Measurements from ENCODE around the gene UGDH.
"Not testable (repeated sequence)": the region's sequence is repeated elsewhere in the genome, so short reads cannot be mapped to it uniquely, and the experiment has no call there.

UGDH gene

DNA sequence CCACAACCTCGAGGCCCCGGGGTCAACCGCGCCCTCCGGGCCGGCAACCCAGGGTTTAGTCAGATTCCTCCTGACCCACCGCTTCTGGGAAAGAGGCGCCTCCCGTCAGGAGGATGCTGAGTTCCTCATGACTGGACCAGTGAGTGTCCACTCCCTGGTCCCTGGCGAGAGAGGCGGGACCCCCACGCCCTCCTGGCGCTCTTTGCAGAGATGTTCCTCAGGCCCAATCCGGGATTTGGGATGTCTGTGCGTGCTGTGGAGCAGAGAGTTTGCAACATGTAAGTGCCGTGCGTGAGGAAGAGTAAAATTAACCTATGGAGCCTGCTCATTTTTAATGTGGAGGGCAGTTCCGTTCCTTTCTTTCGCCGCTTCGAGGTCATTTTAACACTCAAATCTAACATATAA, 824 bp upstream of the UGDH start:
- no peak for DNase-seq

DNA sequence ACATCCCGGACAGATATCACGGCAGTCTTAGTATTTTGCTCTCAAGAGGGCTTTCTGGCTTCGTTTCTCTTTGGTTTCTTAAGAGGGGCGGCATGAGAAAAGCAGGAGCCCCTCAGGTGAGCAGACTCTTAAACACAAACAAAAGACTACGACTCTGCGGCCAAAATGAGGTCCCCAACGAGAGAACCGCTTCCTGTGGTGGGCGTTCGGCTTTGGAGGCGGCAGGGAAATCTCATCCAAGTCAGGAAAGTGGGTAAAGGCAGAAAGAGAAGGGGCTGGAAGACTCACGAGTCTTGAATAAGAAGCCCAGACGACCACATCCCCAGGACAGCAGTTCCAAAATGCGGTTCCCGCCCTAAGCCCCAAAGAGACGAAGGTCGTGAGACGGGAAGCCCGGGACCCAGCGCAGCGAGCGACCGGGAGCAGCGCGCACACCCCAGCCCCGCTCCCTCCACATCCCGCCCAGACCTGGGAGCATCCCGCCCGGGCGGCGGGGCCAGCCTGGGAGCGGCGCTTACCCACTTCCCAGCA, 409 bp downstream of the UGDH start:
- no peak for DNase-seq

DNA sequence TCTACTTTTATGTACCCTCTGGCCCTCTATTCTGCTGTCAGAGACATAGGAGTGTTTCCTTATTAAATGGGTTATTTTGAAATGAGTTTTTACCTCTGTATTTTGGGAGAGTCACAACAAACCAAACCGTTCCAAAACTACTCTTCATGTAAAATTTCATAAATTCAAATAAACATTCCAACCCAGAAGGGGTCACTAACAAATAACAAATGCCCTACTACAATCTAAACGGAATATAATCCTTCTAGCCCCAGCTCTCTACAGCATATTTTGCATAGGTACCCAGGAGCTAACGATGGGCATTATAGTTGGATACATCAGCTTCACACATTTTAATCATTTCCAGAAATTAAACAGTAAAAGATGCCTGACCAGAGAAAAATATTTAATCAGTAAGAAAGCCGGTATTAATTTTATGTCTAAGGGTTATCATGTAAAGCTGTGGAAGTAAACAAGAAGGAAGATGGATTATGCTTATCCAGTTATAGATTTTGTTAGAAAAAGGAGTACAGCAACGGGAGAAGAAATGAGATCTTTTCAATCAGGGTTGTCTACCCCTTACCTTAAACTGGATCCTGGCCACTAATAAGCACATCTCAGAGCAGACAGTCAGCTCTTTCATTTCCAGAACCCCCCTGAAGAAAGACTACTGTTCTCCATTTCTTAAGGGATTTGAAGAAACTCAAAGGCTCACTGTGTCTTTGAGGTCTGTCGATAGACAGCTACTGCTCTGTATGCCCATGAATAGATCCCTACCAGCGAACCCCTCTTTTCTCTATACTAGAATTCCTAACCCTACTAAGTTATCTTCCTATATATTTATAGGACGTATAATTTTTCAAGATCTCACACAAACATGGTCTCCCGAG, 1.2 kb downstream of the UGDH start:
- DNase-seq, result no peak

DNA sequence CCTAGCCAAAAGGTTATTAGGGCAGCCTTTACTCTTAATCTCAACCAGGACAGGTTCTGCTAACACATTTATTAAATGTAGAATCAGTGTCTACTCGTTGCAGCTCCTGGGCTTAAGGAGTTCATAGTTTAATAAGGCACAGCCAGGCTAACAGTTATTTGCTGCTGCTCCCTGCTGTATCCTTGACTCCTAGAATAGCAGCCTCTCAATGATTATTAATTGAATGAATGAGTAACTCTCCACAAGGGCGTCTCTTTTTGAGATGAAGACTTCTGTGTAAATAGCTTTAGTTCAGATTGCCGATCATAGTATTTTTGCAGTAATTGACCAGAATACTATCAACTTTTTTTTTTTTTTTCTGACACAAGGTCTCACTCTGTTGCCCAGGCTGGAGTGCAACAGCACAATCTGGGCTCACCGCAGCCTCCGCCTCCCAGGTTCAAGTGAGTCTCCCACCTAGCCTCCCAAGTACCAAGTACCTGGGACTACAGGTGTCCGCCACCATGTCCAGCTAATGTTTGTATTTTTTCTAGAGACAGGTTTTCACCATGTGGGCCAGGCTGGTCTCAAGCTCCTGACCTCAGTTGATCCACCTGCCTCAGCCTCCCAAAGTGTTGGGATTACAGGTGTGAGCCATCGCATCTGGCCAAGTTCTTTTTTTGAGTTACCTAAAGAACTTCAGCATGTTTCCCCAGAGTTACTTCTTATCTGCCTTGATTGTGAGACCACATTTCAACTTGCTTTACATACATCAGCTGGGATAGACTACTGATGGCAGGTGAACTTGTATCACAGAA, 2.9 kb downstream of the UGDH start:
- DNase-seq, result no peak

DNA sequence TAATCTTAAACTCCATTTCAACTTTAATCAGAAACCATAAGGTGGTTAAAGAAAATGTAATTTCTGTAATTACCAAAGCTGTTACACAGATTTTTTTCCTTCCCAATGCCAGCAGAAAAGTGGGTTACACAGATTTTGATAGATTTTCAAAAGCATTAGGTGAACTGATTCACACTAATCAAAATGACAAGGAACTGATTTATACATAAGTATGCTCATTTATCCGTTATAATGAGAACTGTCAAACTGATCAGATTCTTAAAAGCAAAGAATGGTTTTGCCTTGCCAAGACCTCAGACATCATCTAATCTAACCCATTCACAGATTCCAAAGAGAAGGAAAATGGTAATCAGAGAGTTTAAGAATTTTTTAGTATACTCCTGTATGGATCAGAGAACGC, 5.2 kb downstream of the UGDH start:
- no peak for DNase-seq

DNA sequence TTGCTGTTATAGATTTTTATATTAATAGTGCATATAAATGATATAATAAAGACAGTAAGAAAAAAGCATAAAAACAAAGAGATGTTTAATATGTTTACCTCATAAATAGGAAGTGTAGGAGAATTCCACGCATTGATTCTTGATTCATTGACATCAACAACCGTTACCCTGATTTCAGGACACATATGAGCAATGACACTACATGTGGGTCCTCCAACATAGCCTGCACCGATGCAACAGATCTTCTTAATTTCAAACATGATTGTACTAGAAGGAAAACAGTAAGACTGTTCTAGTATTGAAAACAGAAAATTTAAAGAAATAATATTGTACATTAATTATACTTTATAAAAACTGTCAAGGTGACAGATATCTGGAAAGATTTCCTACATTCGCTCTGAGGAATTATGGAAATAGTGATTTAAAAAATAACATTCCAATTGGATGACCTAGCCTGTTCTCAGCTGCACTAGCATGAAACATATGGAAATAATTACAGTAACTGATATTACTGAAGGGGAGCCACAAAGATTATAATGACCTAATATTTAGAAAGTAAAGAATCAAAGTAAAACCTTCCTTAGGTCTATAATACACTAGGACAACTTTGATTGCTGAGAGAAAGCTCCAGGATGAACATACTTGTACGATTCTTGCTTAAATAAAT, 5.9 kb downstream of the UGDH start:
- no peak for DNase-seq

DNA sequence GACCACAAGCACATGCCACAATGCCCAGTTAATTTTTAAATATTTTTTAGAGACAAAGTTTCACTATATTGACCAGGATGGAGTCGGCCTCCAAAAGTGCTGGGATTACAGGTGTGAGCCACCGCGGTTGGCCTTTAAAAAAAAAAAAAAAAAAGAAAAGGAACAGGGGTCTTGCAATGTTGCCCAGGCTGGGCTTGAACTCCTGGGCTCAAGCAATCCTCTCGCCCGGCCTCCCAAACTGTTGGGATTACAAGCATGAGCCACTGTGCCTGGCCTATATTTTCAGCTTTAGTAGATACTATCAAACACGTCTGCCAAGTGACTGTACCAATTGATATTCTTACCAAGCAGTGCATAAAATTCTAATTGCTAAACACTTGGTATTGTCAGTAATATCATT, 8.8 kb downstream of the UGDH start:
- no peak for DNase-seq

DNA sequence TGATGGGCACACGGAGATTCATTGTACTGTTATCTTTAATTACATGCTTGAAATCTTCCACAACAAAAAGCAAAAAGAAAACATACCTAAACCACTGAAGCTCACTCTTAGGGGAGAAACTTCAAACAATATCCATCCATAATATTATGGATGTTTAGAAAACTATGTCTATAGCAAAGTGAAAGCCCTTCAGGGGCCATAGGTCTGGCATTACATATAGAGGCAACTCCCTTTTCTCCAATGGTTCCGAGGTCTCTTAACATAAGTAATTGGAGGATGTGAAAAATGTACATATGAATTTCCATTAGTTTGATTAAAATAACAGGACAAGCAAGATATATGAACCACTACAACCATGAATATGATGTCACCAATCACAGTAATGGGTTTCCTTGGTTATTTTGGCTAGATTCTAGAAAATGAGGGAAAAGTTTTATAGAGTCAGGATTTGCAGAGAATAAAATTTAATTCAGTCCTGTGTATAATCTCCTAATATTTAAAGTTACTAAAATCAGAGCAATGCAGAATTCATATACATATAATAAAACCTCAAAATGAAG, 10.8 kb downstream of the UGDH start:
- DNase-seq, result no peak

DNA sequence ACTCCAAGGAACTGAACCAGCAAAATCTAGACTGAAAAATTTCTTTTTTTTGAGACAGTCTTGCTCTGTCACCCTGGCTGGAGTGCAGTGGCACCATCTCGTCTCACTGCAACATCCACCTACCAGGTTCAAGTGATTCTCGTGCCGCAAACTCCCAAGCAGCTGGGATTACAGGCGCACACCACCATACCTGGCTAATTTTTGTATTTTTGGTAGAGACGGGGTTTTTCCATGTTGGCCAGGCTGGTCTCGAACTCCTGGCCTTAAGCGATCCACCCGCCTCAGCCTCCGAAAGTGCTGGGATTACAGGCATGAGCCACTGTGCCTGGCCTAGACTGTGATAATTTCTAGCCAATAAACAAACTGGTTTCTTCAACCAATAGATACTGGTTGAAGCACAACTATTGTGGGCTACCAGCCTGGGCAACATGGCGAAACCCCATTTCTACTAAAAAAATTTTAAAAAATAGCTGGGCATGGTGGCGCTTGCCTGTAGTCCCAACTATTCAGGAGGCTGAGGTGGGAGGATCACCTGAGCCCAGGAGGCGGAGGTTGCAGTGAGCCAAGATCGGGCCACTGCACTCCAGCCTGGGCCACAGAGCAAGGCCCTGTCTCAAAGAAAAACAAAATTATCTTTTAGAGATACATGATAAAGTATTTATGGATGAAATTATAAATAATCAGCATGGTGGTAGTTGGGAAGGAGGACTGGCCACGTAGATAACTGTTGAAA, 11.4 kb downstream of the UGDH start:
- not testable (repeated sequence) for DNase-seq

DNA sequence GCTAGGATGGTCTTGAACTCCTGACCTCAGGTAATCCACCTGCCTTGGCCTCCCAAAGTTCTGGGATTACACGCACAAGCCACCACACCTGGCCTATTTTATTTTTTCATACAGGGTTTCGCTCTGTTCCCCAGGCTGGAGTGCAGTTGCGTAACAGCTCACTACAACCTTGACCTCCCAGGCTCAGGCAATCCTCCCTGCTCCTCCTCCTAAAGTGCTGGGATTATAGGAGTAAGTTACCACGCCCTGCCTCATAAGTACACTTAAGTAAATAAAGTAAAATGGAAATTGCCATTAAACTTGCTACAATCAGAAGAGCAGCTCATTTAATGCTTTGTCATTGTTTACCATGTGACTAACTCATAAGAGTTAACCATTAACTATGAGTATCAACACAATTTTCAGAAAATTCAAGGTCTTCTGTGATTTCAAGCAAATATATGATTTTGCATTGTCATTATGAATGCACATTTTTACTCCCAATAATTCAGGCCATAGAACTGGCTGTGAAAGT, 12.3 kb downstream of the UGDH start:
- no peak for DNase-seq

DNA sequence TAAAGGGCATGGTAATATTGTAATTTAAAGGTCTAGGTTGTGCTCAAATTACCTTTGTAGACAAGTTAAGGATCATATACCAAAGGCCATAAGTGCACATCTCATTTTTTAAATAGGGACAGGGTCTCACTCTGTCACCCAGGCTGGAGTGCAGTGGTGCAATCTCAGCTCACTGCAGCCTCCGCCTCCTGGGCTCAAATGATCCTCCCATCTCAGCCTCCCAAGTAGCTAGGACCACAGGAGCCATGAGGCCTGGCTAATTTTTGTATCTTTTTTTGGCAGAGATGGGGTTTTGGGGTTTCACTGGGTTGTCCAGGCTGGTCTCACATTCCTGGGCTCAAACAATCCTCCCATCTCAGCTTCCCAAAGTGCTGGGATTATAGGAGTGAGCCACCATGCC, 13.0 kb downstream of the UGDH start:
- DNase-seq, result not testable (repeated sequence)

DNA sequence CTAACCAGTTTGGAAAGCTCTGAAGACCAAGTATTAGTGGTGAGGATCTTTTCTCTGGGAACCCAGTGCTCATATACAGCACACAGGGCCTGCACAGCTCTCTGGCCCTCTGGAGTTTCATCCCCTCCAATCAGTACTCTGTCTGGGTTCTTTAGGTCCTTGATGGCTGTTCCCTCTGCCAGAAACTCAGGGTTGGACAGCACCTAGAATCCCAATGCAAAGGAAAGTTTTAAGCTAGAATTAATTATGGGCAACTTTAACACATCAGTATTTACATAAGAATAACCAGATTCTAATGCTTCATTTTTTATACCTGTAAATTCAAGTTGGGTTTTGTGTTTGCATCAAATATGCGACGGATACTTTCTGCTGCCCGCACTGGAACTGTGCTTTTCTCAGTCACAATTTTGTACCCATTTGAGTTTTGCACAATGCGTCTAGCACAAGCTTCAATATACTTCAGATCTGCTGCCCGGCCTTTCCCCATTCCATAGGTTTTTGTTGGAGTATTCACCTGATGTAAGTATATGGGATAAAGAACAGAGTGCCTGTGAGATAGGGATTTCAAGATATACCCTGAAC, 16.8 kb downstream of the UGDH start:
- DNase-seq, result no peak

DNA sequence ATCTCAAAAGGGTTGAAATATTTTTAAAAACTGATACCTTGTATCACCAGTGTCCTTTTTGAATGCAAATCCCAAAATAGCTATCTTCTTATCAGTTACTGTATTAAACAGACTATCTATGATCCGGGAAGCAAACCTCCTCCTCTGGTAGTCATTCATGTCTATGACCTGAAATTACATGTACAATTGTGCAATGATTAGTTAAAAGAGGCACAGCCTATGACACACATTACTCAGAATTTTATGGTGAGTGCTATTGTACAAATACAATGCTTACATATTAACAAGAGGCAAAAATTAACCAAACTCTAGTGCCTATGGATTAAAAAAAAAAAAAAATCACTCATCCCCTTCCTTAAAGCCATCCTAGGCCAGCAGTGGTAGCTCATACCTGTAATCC, 21.7 kb downstream of the UGDH start:
- DNase-seq, result no peak

DNA sequence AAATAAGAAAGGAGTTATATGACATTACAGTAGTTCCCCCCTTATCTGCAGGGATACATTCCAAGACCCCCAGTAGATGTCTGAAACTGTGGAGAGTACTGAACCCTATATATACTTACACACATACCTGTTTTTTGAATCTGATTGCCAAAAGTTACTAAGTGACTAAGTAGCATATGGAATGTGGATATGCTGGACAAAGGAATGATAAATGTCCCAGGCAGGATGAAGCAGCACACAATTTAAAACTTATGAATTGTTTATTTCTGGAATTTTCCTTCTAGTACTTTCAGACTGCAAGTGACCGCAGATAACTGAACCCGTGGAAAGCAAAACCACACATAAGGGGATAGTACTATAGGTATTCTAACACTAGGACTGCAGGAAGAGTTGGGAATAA, 22.7 kb downstream of the UGDH start:
- no peak for DNase-seq

DNA sequence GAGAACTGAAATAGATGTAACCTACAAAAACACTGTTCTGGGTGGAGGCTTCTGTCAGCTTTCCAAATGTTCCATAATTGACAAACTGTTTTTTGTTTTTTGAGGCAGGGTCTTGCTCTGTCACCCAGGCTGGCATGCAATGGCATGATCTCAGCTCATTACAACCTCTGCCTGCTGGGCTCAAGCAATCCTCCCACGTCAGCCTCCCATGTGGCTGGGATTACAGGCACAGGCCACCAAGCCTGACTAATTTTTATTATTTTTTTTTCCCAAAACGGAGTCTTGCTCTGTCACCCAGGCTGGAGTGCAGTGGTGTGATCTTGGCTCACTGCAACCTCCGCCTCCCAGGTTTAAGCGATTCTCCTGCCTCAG, 24.6 kb downstream of the UGDH start:
- DNase-seq, result not testable (repeated sequence)

DNA sequence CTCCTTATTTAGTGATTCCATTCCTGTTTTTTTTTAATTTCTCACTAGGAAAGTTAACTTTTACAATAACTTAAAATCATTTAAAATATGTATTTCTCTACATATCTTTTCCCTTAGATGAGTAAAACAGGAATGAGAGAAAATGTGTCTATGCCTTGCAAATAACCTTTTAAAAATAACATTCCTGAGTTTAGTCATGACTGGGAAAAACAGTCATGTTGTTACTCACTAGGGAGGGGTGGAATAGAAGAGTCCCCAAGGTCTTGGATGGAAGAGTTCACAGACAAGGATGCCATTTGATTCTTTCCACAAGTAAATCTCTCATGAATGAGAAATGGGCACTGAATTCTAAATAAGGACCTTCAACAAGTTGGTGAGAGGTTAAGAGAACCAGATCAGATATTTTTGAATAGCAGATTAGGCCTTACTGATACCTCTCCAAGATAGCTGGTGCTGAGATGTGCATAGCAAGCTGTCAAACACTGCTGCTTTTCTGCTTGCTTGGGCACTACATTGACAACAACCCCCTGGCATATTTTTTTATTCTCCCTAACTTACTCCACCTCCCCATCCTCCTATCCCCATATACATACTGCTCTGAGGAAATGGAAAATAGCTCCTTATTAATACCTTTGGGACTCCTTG, 25.1 kb downstream of the UGDH start:
- no peak for DNase-seq

DNA sequence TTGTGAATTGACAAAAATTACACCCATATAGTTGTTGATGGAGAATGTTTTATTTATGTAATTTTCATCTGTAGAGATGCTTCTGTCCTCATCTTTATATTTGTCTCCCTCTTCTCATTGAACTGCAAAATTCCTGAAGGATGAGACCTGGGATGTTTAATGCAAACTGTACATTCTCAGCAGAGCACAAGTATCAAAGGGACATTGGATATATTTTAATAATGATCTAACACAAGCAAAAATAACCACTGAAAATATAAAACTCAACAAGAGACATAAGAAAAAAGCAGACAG, 28.6 kb downstream of the UGDH start:
- DNase-seq, result no peak

DNA sequence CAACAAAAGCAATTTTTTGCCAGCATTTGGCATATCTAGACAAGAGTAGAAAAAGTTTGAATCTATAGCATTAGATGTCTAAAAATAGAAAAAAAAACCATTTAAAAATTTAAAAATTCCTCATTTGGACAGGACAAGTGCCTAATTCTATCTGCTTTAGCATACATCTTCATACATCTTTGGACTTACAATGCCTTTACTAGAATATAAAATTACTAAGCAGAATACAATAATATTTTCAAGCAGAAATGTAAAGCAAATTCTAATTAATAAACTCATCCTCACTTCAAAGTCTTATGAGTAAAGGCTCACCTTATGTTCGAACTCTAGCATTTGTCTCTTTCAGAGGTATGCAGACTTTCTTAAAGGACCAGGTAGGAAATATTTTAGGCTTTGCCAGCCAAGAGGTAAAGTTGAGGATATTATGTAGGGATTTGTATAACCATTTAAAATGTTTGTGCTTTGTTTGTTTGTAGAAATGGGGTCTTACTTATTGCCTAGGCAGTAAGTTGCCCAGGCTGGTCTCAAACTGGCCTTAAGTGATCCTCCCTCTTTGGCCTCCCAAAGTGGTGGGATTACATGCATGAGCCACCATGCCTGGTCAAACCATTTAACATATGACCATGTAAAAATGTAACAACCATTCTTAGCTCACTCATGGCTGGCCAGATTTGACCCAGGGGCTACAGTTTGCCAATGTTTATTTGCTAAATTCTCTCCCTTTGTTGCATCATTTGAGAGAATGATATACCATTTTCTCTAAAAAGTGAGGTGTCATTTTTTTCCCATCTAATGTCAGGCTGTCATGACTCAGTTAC, 29.1 kb downstream of the UGDH start:
- DNase-seq, result no peak

DNA sequence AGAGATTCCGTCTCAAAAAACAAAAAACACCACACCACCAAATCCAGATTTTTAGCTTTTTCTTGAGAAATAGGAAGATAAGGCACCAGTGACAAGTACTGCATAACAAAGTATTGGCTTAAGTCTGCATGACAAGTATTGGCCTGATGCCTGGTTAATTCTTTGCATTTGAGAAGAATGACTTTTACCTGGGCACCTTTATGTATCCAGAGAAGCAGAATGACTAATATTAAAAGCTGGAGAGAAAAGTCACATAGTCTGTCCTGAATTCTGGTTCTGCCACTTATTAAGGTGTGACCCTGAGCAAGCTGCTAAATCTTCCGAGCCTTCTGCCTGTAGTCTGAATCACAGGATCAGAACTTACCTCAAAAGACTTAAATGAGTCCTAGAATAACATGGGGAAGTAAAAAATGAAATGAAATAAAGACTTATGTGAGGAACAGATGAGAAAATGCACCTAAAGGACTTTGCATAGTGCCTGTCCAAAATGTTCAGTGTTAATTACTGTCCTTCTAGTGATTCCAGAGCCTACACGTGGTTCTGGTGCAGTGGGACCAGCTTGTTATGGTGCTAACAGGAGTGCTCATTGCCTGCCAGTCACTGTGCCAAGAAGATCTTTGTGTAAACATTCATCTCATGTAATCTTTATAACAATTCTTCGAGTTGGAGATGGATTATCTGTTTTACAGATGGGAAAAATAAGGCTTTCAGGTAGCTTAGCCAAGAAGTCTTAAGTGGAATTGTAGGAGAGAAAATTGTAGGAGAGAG, 31.6 kb downstream of the UGDH start:
- DNase-seq, result no peak

DNA sequence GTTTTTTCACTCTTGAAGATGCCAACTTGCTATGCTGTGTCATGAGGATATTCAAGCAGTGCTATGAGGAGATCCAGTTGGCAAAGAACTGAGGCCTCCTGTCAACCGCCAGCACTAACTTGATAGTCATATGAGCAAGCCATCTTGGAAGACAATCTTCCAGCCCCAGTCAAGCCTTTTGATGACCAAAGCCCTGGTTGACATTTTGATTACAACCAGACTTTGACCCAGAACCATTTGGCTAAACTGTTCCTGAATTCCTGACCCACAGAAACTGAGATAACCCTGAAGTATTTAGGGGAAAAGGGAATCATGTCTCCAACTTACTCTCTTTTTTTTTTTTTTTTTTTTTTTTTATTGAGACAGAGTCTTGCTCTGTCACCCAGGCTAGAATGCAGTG, 32.9 kb downstream of the UGDH start:
- DNase-seq, result no peak
